GM19397 (cell line): Measurements from ENCODE around the gene MMP11.

Source experiments
- ATAC-seq: cut with Tn5 transposase; IDR thresholded peaks from one replicate; pipeline ENCODE4 v1.9.1; 2021; ENCODE audit warnings: mild to moderate bottlenecking, moderate library complexity; ENCODE audit not compliant: unreplicated experiment

The MMP11 gene

GRCh38 chr22:23800297-23801237, 27.9 kb downstream of the MMP11 start:
- ATAC-seq = peak; percentile 65

DNA sequence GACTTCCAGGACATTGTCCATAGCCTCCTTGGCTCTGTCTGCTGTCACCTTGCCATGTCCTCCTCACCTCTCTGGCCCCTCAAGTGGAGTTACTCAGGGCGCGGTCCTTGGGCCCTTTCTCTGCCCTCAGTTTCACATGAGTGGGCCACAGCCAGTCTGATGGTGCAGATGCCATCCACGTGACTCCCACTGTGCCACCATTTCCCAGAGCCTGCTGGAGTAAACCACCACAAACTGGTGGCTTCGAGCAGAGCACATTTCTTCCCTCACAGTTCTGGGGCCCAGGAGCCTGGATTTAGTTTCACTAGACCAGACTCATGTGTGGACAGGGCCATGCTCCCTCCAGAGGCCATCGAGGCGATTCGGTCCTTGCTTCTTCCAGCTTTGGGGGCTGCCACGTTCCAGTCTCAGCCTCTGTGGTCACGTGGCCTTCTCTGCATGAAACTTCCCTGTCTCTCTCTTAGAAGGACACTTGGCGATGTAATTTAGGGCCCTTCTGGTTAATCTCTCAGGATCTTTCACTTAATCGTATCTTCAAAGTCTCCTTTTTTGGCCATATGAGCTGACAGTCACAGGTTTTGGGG, 28.7 kb downstream of the MMP11 start:
- peak; percentile 5 for ATAC-seq

GRCh38 chr22:23801886-23802377, 29.3 kb downstream of the MMP11 start:
- no peak for ATAC-seq

DNA sequence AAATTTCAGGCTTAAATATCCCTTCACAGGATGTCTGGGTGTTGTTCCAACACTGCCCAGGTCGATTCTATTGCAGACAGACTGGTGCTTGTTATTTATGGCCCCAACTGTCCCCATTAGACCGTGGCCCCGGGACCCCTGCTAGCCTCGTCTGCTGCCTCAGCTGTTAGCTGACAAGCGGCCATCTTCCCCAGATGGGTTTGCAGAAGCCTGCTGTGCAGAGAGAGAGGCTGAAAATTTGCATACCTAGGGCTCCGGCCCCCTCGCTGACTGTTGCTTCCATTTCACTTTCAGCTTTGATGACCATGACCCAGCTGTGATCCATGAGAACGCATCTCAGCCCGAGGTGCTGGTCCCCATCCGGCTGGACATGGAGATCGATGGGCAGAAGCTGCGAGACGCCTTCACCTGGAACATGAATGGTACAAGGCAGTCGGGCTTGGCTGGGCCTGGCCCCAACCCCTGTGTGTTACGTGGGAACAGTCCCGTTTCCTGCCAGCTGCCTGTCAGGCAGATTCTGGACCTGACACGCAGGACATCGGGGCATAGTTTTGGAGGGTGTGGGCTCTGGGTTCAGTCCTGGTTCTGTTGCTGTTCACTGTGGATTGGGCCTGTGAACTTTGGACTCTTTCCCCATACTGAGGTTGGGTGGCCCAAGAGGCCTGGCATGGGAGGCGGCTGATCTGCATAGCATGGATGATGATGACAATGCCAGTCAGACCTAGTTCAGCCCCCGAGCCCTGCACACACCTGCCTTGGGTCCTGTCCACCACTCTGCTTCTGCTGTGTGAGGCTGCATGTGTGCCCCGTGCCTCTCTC, 30.6 kb downstream of the MMP11 start:
- ATAC-seq = no peak

GRCh38 chr22:23804781-23805291, 32.2 kb downstream of the MMP11 start:
- no peak for ATAC-seq

DNA sequence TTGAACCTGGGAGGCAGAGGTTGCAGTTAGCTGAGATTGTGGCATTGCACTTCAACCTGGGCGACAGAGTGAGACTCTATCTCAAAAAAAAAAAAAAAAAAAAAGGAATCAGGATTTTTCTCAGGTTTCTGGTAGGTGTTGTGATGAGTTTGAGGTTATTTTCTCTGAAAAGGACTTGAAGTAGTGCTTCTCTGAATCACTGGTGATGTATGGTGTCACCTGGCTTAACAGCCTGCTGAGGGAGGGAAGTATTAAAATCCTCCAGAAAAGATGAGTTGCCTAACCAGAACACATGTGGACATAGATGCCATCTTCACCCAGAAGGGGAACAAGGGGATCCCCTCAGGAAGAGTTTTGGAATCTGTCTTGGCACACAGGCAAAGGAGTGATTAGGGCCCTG, 34.2 kb downstream of the MMP11 start:
- ATAC-seq = no peak

GRCh38 chr22:23812378-23812777, 39.7 kb downstream of the MMP11 start:
- no peak for ATAC-seq

DNA sequence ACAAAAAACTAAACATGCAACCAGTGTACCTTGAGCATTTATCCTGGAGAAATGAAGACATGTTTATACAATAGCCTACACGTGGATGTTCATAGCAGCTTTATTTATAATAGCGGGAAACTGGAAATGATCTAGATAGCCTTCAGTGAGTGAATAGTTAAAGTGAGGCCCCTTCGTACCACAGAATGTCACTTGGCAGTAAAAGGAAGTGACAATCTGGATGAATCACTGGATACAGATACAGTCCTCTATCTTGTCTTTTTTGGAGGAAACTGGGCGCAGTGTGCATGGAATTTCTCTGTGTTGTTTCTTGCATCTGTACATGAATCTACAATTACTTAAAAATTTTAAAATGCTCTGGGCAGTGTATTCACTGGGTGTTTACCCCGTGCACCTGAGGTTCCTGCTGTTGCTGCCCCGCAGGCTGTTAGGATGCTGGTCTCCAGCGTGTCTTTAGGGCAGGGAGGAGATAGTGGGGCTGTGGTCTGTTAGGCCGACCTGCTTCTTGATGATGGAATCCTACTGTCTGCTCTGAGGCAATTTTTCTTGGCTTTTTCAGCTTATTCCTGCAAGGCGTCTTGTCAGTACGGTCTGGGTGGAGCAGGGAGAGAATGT, 43.0 kb downstream of the MMP11 start:
- no peak for ATAC-seq

DNA sequence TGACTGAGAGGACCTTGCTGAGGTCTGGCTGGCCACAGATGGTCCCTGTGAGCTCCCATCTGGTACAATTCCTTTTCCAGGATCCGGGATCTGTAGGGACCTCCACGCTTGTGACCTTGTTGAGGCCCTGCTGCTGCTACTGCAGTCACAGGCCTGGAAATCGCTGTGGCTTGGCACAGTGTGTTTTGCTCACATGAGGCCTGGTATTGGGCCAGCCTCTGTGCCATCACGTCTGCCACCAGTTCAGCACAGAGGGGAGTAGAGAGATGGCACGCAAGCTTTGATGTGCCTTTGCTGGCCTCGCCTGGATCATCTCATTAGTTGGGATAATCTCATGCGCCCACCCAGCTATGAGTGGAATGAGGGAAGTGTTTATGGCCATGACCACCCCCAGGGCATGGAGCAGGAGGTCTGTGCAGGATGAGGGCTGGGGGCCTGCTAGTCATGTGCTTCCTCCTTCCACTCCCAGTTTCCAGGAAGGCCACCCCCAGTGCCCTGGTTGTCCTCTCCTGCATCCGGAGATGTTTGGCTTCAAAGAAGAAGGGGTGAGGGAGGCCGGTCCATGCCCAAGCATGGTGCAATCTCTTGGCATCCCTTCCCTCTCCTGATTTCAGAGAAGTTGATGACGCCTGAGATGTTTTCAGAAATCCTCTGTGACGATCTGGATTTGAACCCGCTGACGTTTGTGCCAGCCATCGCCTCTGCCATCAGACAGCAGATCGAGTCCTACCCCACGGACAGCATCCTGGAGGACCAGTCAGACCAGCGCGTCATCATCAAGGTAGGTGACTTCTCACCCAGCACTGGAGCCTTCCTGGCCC, 43.7 kb downstream of the MMP11 start:
- ATAC-seq = no peak

- no peak for ATAC-seq
Observed at GRCh38 chr22:23817146-23817545, 44.5 kb downstream of the MMP11 start.

DNA sequence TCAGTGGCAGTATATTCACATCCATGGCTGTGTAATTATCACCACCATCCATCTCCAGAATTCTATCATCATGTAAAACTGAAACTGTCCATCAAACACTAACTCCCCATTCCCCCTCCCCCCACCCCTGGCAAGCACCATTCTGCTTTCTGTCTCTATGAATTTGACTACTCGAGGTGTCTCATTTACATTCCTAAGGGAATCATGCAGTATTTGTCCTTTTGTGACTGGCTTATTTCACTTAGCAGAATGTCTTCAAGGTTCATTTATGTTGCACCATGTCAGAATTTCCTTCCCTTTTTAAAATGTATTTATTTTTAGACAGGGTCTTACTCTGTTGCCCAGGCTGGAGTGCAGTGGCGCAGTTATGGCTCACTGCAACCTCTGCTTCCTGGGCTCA, 45.9 kb downstream of the MMP11 start:
- no peak for ATAC-seq

DNA sequence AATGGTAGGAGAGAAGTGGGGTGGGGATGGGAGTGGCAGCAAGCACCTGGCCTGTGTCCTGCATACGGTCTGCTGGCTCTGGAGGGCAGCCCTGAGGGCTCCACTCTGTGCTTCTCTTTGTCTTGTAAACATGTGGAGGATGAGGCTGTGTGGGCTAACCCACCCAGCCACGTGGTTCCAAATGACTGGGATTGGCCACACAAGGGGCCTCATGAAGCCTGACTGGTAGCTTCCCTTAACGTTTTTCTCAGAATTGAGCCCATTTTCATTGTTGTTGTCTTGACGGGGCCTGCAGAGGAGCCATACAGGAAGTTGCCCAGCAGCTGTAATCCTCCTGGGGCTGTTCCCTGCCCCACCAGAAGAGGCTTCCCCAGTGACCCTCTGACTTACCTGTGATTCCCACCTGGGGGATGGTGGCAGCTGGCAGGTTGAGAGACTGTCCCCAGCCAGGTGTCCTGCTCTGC, 48.1 kb downstream of the MMP11 start:
- no peak for ATAC-seq

DNA sequence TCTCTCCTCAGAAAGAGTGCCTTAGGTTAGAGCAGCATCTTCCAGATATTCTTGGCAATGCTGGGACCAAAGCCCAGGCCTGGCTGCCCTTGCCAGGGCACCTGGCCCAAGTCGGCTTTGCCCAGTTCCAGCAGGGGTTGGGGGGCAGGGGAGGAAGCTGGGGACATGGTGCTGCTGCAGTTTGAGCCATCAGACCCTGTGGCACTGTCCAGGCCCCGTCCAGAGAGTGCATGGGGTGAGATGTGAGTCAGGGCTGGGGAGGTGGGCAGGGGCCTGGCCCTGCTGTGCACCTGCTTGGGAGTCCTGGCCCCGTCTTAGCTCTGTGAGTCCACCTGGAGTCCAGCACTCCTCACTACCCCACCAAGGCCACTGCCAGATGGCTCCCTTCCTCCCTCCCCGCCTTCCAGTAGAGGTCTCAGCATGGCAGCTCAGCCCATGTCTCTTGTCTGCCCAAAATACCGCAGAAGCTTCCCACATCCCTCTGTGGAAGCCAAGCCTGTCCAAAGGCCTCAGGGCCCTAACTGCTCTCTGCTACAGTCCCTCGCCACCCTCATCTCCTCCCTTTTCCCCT, 49.5 kb downstream of the MMP11 start:
- no peak for ATAC-seq

DNA sequence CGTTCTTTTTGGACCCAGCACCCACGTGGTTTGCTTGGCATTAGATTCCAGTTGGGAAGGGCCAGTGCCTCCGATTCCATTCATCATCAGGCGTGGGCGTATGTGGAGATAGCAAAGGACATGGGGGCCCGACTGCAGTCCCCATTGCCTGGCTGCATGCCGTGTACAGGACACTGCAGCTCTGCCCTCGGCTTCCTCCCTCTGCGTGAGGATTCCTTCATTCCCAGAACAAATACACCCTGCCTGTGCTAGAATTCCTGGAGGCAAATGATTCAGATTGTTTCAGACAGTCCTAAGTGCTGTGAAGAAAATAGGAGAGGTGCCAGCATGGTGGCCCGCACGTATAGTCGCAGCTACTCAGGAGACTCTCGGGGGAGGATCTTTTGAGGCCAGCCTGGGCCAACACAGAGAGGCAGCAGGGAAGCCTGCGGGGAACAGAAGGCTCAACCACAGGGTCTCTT, 50.7 kb downstream of the MMP11 start:
- ATAC-seq = no peak

DNA sequence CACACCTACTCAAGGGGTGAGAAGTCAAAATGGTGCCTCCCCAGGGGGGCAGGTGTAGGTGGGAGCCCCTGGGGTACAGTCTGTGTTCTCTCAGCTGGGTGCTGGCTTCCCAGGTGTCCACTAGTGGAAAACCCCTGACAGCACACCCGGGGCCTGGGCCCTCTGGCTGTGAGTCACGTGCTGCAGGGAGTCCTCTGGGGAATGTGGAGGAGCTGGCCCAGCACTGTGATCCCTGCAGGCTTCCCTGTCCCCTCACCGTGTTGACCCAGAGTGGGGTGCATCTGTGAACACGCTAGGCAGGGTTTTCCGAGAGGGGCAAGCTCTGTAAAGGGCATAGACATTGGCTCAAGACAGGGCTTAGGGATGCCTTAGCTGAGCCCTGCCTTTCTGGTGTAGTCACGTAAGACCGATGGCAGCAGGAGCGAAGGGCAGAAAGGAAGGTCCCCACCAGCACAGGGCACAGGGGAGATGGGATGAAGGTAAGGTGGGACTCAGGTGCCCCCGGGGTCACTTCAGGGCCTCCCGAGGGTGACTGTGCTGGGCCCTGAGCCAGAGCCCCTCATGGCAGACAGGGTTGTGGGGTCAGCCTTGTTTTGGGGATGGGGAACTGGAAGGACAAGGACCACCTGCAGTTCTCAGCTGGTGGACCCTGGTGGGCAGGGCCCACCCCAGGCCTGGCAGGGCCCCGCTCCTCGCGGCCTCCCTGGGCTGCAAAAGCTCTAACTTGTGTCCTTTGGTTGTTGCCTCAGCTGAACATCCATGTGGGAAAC, 52.0 kb downstream of the MMP11 start:
- ATAC-seq = no peak

DNA sequence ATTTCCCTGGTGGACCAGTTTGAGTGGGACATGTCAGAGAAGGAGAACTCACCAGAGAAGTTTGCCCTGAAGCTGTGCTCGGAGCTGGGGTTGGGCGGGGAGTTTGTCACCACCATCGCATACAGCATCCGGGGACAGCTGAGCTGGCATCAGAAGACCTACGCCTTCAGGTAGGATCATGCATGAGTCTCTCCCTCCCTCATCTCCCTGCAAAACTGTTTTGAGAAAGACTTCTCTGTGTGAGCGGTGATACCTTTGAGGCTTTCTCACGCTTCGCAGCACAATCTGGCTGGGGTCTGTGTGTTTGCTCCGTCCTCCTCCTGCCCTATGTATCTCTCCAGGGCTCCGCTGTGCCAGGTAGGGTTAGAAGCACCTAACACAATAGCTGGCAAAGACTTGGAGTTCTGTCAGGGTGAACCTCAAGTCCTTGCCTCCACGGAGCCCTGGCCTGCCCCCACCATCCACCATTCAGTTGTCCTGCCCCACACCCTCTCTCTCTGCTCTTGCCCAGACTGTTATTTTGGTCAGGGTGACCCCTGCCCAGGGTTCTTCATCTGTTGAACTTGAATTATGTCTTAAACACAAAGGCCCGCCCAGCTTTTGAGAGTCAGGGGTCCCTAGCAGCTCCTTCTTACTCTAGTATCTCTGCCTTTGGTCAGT, 52.7 kb downstream of the MMP11 start:
- no peak for ATAC-seq

- no peak for ATAC-seq
Observed at GRCh38 chr22:23826510-23827350, 54.1 kb downstream of the MMP11 start.
